DOHH2 (cell line): ENCODE measurements around the gene DZIP3.

ENCODE experiments used
- H3F3A ChIP-seq: fragments of 200-600 bp; sonication (generic), shearing (Covaris generic); 2 replicates; pipeline ENCODE4 v1.6.0; 2016; ENCODE audit warnings: antibody characterized with exemption, mild to moderate bottlenecking; ENCODE audit not compliant: control insufficient read depth, insufficient read depth
- H3K27ac ChIP-seq: fragments of 200-600 bp; sonication (generic); 2 replicates; pipeline ENCODE4 v1.5.1; 2014; ENCODE audit warnings: low read depth, mild to moderate bottlenecking, low read length, moderate library complexity
- H3K27me3 ChIP-seq: fragments of 200-600 bp; sonication (generic); 2 replicates; pipeline ENCODE4 v1.6.1; 2014; ENCODE audit warnings: mild to moderate bottlenecking, low read length, mixed read lengths; ENCODE audit not compliant: control insufficient read depth
- H3K36me3 ChIP-seq: fragments of 200-600 bp; sonication (generic); 2 replicates; pipeline ENCODE4 v1.6.1; 2014; ENCODE audit warnings: mild to moderate bottlenecking, low read length, moderate library complexity, mixed read lengths; ENCODE audit not compliant: control insufficient read depth
- H3K4me1 ChIP-seq: fragments of 200-600 bp; sonication (generic); 2 replicates; pipeline ENCODE4 v1.6.1; 2014; ENCODE audit warnings: mild to moderate bottlenecking, low read length, mixed read lengths; ENCODE audit not compliant: control insufficient read depth
- H3K4me2 ChIP-seq: fragments of 200-600 bp; sonication (generic); 2 replicates; pipeline ENCODE4 v1.6.0; 2014; ENCODE audit warnings: mild to moderate bottlenecking, low read length, moderate library complexity
- H3K4me3 ChIP-seq: fragments of 200-600 bp; sonication (generic); 2 replicates; pipeline ENCODE4 v1.5.1; 2014; ENCODE audit warnings: mild to moderate bottlenecking, low read length, mixed read lengths
- H3K79me2 ChIP-seq: fragments of 200-600 bp; sonication (generic); 2 replicates; pipeline ENCODE4 v1.6.1; 2014; ENCODE audit warnings: mild to moderate bottlenecking, low read length, mixed read lengths; ENCODE audit not compliant: control insufficient read depth
- H3K9me2 ChIP-seq: fragments of 200-600 bp; sonication (generic); replicated peaks from 2 replicates; pipeline ENCODE4 v1.6.1; 2014; ENCODE audit warnings: mild to moderate bottlenecking, low read length, mixed read lengths; ENCODE audit not compliant: control insufficient read depth
- H3K9me3 ChIP-seq: fragments of 200-600 bp; sonication (generic); 2 replicates; pipeline ENCODE4 v1.6.1; 2014; ENCODE audit warnings: antibody characterized with exemption, low read length, mixed read lengths; ENCODE audit not compliant: control insufficient read depth, insufficient read depth
- H4K20me1 ChIP-seq: fragments of 200-600 bp; sonication (generic); 2 replicates; pipeline ENCODE4 v1.6.0; 2014; ENCODE audit warnings: low read depth, mild to moderate bottlenecking, antibody characterized with exemption, low read length, moderate library complexity; ENCODE audit not compliant: control insufficient read depth, insufficient read depth
- EZH2phosphoT487 ChIP-seq: fragments of 200-600 bp; sonication (generic); IDR thresholded peaks from 2 replicates; pipeline ENCODE4 v1.6.1; 2017; ENCODE audit warnings: borderline replicate concordance, mild to moderate bottlenecking, antibody characterized with exemption, low read length, moderate library complexity, mixed read lengths
- TF ChIP-seq, protein P1 (sequence below): fragments of 200-600 bp; sonication (generic); IDR thresholded peaks from one replicate; pipeline ENCODE4 v1.5.1; 2014; ENCODE audit warnings: antibody characterized with exemption, mild to moderate bottlenecking, low read depth, low read length; ENCODE audit not compliant: poor library complexity, severe bottlenecking

Gene DZIP3

DNA sequence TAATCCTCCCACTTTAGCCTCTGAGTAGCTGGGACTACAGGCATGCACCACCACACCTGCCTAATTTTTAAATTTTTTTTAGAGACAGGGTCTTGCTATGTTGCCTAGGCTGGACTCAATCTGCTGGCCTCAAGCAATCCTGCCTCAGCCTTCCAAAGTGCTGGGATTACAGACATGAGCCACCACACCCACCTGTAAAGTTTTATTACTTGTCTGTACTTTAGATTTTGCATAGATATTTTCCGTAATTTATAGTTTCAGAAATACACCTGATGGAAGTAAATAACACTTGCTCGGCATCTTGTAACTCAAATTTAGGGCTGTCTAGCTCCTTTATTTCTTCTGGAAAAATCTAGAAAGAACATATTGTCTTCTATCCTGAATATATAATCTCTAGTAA is 5.8 kb downstream of the DZIP3 start:
- Histone ChIP-seq H3K4me2 (no peak overlapping the region), H3K27me3 (no peaks in the 10 kb centered on the region), H4K20me1 (no peaks in the 10 kb centered on the region)

DNA sequence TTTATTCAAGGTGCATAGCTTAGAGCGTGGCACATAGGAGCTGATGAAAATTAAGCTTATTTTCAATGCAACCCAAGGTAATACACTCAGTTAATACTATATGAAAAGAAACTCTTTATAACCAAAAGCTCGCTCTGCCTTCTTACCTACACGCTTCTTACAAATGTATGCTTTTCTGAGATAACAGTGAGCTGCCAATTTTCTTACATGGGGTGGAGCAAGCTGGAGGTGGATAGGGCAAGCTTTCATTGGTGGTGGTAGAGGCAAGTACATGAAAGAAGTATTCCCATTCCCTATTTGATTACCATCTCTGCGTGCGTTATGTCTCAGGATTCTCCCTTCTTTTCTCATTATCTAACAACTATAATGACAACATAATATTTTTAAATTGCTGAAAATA is 8.9 kb downstream of the DZIP3 start:
- Histone ChIP-seq H3K27me3 (no peaks in the 10 kb centered on the region), H3K4me1 (peaks cover 11% of the 10 kb centered on the region), H3F3A (no peaks in the 10 kb centered on the region), H4K20me1 (no peaks in the 10 kb centered on the region), H3K36me3 (no peaks in the 10 kb centered on the region), H3K4me3 (no peak overlapping the region), H3K9me3 (no peaks in the 10 kb centered on the region), H3K79me2 (peaks cover 4% of the 10 kb centered on the region), H3K4me2 (no peak overlapping the region), H3K9me2 (no peaks in the 10 kb centered on the region), H3K27ac (no peak overlapping the region)
- TF ChIP-seq, protein P1, sequence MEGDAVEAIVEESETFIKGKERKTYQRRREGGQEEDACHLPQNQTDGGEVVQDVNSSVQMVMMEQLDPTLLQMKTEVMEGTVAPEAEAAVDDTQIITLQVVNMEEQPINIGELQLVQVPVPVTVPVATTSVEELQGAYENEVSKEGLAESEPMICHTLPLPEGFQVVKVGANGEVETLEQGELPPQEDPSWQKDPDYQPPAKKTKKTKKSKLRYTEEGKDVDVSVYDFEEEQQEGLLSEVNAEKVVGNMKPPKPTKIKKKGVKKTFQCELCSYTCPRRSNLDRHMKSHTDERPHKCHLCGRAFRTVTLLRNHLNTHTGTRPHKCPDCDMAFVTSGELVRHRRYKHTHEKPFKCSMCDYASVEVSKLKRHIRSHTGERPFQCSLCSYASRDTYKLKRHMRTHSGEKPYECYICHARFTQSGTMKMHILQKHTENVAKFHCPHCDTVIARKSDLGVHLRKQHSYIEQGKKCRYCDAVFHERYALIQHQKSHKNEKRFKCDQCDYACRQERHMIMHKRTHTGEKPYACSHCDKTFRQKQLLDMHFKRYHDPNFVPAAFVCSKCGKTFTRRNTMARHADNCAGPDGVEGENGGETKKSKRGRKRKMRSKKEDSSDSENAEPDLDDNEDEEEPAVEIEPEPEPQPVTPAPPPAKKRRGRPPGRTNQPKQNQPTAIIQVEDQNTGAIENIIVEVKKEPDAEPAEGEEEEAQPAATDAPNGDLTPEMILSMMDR = no peak
- TF ChIP-seq EZH2phosphoT487 = no peak

More for the DNA sequence above, 5.8 kb downstream of the DZIP3 start:
- Histone ChIP-seq H3K9me2 (no peaks in the 10 kb centered on the region), H3K4me3 (no peak overlapping the region), H3K4me1 (peaks cover 23% of the 10 kb centered on the region), H3K27ac (no peak overlapping the region), H3F3A (no peaks in the 10 kb centered on the region), H3K9me3 (no peaks in the 10 kb centered on the region), H3K79me2 (peaks cover 29% of the 10 kb centered on the region), H3K36me3 (no peaks in the 10 kb centered on the region)
- TF ChIP-seq, protein P1 = no peak
- no peak for TF ChIP-seq EZH2phosphoT487

DNA sequence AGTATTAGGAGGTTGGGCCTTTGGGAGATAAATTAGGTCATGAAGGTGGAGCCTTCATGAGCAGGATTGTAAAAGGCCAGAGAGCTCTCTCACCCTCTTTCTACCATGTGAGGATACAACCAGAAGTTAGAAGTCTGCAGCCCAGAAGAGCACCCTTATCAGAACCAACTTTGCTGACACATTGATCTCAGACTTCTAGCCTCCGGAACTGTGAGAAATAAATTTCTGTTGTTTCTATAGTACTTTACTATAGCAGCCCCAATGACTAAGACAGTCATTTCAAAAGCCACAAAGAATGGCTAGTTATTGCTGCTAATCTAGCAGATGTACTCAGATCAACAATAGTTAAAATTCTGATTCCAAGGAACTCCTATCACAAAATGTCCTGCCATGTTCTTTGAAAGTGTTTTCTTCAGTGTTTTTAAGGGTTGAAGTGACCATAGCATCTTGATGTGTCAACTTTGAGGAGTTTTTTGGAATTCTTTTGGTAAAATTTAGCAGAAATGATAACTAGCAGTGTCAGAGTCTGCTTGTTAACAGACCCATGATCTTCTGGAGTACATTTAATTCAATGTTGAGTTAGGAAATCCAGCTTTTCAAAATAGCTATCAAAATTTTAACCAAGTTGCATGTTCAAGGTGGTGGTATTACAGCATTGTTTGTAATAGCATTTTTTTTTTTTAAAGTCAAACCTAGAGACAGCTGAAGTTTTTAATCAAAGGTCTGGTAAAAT is 10.3 kb downstream of the DZIP3 start:
- no peak overlapping the region for H3K4me3 ChIP-seq
- H4K20me1 ChIP-seq = no peaks in the 10 kb centered on the region
- H3K27ac ChIP-seq = no peak overlapping the region
- H3F3A ChIP-seq = no peaks in the 10 kb centered on the region
- no peak overlapping the region for H3K4me2 ChIP-seq
- H3K9me3 ChIP-seq = no peaks in the 10 kb centered on the region
- peaks cover 4% of the 10 kb centered on the region; the same call in 1 of the 2 replicates for H3K79me2 ChIP-seq
- TF ChIP-seq, protein P1 = no peak
- no peak for TF ChIP-seq EZH2phosphoT487
- peaks cover 18% of the 10 kb centered on the region for H3K4me1 ChIP-seq
- no peaks in the 10 kb centered on the region for H3K36me3 ChIP-seq
- no peaks in the 10 kb centered on the region for H3K27me3 ChIP-seq
- H3K9me2 ChIP-seq = no peaks in the 10 kb centered on the region
